Activated naive CD8-positive, alpha-beta T cell (primary cell): ENCODE measurements around the gene BLTP3B.

Experiments
- H3K27ac Mint-ChIP-seq: one replicate; pipeline ENCODE4 v1.8.0; 2021; ENCODE audit warnings: mixed read lengths
- H3K27me3 Mint-ChIP-seq: one replicate; pipeline ENCODE4 v1.8.0; 2021; ENCODE audit warnings: mixed read lengths
- H3K36me3 Mint-ChIP-seq: one replicate; pipeline ENCODE4 v1.8.0; 2021; ENCODE audit warnings: mixed read lengths
- H3K4me1 Mint-ChIP-seq: one replicate; pipeline ENCODE4 v1.8.0; 2021; ENCODE audit warnings: low read depth, mixed read lengths
- H3K4me3 Mint-ChIP-seq: one replicate; pipeline ENCODE4 v1.8.0; 2021; ENCODE audit warnings: mild to moderate bottlenecking, mixed read lengths
- H3K9me3 Mint-ChIP-seq: one replicate; pipeline ENCODE4 v1.8.0; 2021; ENCODE audit warnings: low read depth, mixed read lengths

Gene BLTP3B

GRCh38 chr12:100105661-100106060 is 37.0 kb downstream of the BLTP3B start:
- Mint-ChIP-seq H3K4me1 (peaks cover 6% of the 10 kb centered on the region), H3K36me3 (peaks cover 29% of the 10 kb centered on the region), H3K4me3 (no peak overlapping the region), H3K27ac (no peak overlapping the region), H3K27me3 (no peaks in the 10 kb centered on the region), H3K9me3 (peaks cover 6% of the 10 kb centered on the region)

DNA sequence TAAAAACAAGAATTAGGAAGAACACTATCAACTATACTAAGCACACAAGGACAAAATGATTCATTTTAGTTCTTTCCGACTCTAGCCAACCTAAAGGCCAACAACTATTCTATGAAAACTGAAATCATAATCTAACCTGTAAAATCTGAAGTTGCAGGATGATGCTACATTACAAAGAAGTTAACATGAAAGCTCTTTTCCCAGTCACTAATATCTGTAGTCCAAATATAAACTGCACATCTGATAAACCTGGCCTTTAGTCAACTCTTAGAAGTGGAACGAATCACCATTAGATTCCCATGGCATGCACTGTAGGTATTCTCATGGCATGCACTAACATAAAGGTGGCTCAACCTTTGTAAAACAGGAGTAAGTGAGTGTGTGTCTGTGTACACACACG is 41.7 kb downstream of the BLTP3B start:
- Mint-ChIP-seq H3K4me1 (peaks cover 6% of the 10 kb centered on the region), H3K9me3 (no peaks in the 10 kb centered on the region), H3K27me3 (no peaks in the 10 kb centered on the region), H3K27ac (no peak overlapping the region), H3K4me3 (no peak overlapping the region), H3K36me3 (peaks cover 20% of the 10 kb centered on the region)
